T-helper 2 cell treated with Interferon-gamma antibody and Interleukin-4, amounts not matched to agents 5 μg/mL and 100 μg/mL, for 36 hours (primary cell): ENCODE data around the gene TBC1D3B.
"Not testable (repeated sequence)": the region's sequence is repeated elsewhere in the genome, so short reads cannot be mapped to it uniquely, and the experiment has no call there.

Experiments
- DNase-seq: peaks from one replicate; pipeline ENCODE4 v3.0.0; 2021; ENCODE audit warnings: low spot score
- H3K27ac Mint-ChIP-seq: one replicate; pipeline ENCODE4 v1.8.0; 2021; ENCODE audit warnings: mild to moderate bottlenecking, mixed read lengths
- H3K27me3 Mint-ChIP-seq: one replicate; pipeline ENCODE4 v1.8.0; 2021; ENCODE audit warnings: low read depth, mixed read lengths
- H3K36me3 Mint-ChIP-seq: one replicate; pipeline ENCODE4 v1.8.0; 2021; ENCODE audit warnings: low read depth, mixed read lengths
- H3K4me1 Mint-ChIP-seq: one replicate; pipeline ENCODE4 v1.8.0; 2021; ENCODE audit warnings: low read depth, mixed read lengths
- H3K4me3 Mint-ChIP-seq: one replicate; pipeline ENCODE4 v1.8.0; 2022; ENCODE audit warnings: mild to moderate bottlenecking, moderate library complexity, mixed read lengths
- H3K9me3 Mint-ChIP-seq: one replicate; pipeline ENCODE4 v1.8.0; 2021; ENCODE audit warnings: mixed read lengths

The TBC1D3B gene

DNA sequence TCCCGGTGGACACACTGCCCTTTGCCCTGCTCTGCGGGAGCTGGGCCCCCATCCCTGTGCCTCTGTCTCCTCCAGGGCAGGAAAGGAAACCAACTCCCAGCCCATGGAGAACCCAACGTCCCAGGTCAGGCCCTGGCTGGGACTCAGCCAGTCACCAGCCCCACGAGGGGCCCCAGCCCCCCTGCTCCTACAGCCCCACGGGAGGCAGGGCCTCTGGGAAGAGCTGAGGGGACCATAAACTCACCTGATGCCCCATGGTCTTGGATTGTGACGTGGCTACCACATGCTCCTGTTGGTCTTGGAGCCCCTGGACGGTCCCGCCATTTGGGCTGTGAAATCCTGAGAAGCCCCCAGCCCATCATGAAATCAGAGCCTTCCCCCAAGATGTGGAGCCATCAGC is 7.6 kb downstream of the TBC1D3B start:
- H3K36me3 Mint-ChIP-seq, H3K4me3 Mint-ChIP-seq, H3K9me3 Mint-ChIP-seq, DNase-seq, H3K4me1 Mint-ChIP-seq, H3K27ac Mint-ChIP-seq, H3K27me3 Mint-ChIP-seq: not testable (repeated sequence)

DNA sequence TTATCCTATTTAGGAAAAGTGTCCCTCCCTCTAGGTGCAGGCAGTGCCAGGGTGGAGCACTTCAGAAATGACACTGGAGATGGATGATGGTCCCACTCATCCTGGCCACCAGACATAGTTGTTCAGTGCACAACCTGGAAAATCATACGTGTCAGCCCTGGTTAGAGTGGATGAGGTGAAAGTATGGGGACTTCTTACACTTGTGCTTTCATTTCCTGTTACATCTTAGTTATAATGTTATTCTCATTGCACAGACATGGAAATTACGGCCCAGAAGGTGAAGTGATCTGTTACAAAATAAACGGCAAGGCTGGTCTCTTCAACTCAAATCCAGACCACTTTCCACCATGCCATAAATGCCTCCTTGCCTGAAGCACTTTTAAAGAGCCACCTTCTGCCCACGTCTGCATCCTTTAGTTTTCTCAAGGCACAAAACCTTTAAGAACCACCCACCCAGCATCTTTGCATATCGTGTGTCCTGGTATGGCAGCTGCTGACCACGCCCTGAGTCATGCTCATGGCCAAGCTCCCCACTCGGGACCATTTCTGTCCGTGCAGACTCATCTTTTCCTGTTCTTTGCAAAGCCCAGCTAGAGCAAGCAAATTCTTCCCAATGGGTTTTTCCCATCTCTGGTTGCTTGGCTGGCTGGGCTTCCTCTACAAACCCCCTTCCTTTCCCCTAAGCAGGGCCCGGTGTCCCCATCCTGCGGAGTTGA is 22.4 kb downstream of the TBC1D3B start:
- H3K4me1 Mint-ChIP-seq = peaks cover under 1% of the 10 kb centered on the region
- H3K27me3 Mint-ChIP-seq = peaks cover 27% of the 10 kb centered on the region
- H3K9me3 Mint-ChIP-seq = no peaks in the 10 kb centered on the region
- H3K27ac Mint-ChIP-seq = no peak overlapping the region
- no peaks in the 10 kb centered on the region for H3K36me3 Mint-ChIP-seq
- DNase-seq = no peak
- H3K4me3 Mint-ChIP-seq = no peak overlapping the region

DNA sequence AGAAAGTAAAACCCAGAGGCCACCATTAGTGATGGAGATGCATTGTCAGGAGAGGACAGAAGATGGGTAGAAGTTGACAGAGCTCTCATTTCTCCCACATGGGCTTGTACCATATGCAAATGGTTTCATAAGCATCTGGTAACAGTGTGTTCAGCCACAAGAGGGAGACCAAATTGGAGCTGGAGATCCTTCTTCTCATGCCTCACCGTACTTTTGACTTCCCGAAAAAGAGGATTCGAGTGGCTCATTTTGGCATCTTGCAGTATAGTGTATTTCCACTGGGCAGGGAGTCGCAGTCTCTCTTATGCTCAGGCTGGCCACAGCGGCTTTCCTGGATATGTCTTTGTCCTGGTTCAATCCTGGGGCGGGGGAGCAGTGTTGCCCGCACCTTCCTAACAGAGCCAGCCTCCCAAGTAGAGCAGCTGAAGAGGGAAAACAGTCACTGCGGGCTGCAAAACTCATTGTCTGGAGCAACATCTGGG is 23.8 kb downstream of the TBC1D3B start:
- peaks cover 35% of the 10 kb centered on the region for H3K27me3 Mint-ChIP-seq
- H3K4me1 Mint-ChIP-seq = peaks cover 3% of the 10 kb centered on the region
- H3K4me3 Mint-ChIP-seq = no peak overlapping the region
- no peaks in the 10 kb centered on the region for H3K9me3 Mint-ChIP-seq
- no peaks in the 10 kb centered on the region for H3K36me3 Mint-ChIP-seq
- DNase-seq = no peak
- no peak overlapping the region for H3K27ac Mint-ChIP-seq

DNA sequence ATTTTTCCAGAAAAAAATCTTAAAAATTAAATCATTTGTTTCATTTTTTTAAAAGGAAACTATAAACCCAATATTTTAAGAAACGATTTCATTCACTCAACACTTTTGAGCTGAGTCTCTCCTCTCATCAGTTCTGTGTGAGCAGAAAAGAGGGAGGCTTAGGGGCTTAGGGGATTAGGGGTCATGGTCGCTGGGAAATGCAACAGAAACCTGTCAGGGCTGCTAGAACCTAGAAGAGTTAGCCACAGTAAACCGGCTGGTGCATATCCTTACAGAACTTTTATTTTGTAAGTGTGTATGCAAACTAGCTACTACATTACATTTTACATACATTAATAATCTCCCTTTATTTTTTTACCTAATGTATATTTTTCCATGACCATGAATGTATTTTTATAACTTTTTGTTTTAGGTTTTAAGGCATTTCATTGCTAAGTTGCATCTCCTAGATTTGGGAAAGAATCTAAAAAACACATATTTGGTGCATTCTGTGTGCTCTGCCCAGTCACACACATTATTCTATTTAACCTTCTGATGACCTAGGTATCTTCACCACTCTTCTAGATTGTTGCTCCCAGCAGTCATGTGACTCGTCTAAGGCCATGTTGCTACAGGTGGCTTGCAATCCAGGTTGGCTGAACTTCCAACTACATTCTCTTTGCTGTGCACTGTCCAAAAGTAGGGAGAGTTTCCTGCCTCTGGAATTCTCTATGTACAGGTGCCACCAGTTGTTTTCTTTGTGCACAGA is 24.4 kb downstream of the TBC1D3B start:
- Mint-ChIP-seq H3K4me3 (no peak overlapping the region), H3K4me1 (peaks cover 3% of the 10 kb centered on the region), H3K27me3 (peaks cover 37% of the 10 kb centered on the region), H3K27ac (no peak overlapping the region), H3K36me3 (no peaks in the 10 kb centered on the region), H3K9me3 (no peaks in the 10 kb centered on the region)
- no peak for DNase-seq

DNA sequence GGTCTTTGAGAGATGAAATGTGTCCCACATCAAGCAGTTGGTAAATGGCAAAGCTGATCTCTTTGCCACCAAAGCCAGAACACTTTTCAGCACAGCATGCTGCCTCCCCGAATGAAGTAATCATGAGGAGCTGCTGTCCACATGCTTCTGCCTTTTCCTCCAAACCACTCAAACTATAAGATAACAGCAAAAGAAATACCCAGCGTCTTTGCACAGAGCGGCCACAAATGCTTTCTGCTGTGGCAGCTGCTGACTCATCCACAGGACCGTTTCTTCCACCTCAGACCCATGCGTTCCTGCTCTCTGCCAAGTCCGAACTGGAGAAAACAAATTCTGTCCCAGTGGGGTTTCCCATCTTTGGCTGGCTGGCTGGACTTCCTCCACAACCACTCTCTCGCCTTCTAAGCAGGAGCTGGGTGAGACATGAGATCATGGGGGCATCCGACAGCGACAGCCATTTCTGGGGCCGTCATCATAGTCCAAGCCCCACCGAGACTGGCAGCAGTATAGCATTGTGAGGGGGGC is 27.1 kb downstream of the TBC1D3B start:
- H3K36me3 Mint-ChIP-seq = no peaks in the 10 kb centered on the region
- no peak for DNase-seq
- peaks cover 3% of the 10 kb centered on the region for H3K4me1 Mint-ChIP-seq
- peaks cover 33% of the 10 kb centered on the region for H3K27me3 Mint-ChIP-seq
- H3K9me3 Mint-ChIP-seq = no peaks in the 10 kb centered on the region
- no peak overlapping the region for H3K4me3 Mint-ChIP-seq
- no peak overlapping the region for H3K27ac Mint-ChIP-seq

DNA sequence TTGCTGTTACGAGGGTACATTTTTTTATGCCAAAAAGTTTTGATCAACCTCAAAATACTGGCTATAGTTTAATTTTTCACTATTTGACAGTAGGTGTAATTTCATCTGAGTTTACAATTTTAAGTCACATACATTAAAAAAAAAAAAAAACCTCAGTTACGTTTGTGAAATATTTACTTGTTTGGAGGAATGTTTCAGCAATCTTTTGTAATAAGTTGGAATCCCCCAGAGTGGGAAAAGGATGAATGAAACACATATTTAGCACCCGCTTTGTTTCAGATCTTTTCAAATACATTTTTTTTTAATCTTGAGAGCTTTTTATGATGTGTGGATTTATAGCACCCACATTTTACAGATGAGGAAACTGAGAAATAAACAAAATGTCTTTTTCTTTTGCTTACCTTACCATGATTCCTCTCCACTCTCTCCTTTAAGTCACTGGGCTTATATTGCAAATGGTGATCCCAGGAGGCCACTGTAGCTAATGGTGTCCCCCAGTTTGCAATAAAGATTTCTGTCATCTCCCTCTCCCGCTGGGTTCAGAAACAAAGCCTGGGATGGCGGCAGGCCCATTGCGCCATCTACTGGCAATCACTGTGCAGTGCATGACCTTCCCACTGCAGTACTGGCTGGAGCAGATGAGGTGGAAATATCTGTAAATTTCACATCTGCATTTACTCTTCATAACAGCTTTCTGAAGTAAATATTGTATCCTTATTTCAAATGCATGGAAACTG is 27.7 kb downstream of the TBC1D3B start:
- H3K27me3 Mint-ChIP-seq = peaks cover 26% of the 10 kb centered on the region
- peaks cover 3% of the 10 kb centered on the region for H3K4me1 Mint-ChIP-seq
- H3K9me3 Mint-ChIP-seq = no peaks in the 10 kb centered on the region
- no peak overlapping the region for H3K27ac Mint-ChIP-seq
- no peak overlapping the region for H3K4me3 Mint-ChIP-seq
- DNase-seq = peak; percentile 46
- H3K36me3 Mint-ChIP-seq = no peaks in the 10 kb centered on the region

DNA sequence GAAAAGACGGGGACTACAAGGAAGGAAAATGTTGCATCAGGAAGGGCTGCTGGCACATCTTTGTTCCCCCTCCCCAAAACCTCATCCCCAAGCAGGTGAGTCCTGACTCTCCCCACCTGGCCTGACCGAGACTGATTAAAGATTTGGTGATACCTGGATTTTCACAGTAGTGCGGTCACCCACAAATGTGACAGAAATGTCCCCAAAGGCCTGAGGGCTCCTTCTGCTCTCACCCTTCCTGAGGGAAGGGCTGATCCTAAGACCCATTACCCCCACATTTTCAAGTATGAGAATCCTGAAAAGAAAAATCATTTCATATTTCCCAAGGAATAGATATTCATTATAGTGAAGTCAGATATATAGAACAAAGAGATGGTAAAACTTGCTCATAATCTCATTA is 28.8 kb downstream of the TBC1D3B start:
- Mint-ChIP-seq H3K27ac (no peak overlapping the region), H3K27me3 (peaks cover 29% of the 10 kb centered on the region), H3K4me3 (no peak overlapping the region), H3K9me3 (no peaks in the 10 kb centered on the region), H3K36me3 (no peaks in the 10 kb centered on the region), H3K4me1 (peaks cover 3% of the 10 kb centered on the region)
- no peak for DNase-seq

DNA sequence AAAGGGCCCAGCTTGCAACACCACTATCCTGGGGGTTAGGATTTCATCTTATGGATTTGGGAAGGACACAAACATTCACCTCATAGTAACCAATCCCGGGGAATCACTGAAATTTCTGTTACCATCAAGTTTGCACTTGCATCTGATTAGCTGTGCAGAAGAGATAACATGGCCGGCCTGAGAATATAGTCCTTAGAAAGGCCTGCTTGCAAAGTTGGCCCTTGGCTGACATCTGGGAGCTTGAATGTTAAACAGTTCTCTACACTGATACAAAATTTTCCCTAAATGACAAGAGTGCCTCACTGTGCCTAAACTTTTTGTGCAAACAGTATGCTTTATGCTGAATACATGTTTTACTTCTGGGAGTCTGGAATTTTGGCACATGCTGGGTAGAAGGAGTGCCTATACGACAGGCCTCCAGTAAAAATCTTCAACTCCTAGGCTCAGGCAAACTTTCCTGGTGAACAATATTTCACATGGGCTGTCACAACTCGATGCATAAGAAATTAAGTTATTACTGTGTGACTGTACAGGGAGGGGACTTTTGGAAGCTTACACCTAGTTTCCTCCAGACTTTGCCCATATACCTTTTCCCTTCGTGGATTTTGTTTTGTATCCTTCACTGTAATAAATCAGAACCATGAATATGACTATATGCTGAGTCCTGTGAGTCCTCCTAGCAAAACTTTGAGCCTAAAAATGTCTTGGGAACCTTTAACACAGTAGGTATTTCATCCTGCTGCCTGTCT is 31.3 kb downstream of the TBC1D3B start:
- no peak for DNase-seq
- no peak overlapping the region for H3K27ac Mint-ChIP-seq
- H3K9me3 Mint-ChIP-seq = no peaks in the 10 kb centered on the region
- H3K27me3 Mint-ChIP-seq = peaks cover 25% of the 10 kb centered on the region
- no peaks in the 10 kb centered on the region for H3K36me3 Mint-ChIP-seq
- H3K4me1 Mint-ChIP-seq = peaks cover 3% of the 10 kb centered on the region
- no peak overlapping the region for H3K4me3 Mint-ChIP-seq

DNA sequence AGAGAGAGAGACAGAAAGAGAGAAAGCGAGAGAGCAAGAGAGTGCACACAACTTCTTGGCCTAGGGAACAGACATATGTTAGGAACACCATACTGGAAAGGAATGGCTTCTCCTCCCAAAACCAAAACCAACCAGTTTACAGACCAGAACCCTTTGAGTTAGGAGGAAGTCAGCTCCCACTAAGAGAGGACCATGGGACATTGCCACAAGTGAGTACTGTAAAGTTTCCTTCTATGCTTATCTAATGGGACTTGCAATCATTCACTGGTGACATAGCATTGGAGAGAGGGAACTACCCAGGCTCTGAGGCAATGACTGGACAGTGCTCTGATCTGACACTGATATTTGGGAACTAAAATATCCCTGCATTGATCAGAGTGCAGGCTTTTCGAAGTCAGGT is 32.4 kb downstream of the TBC1D3B start:
- H3K4me3 Mint-ChIP-seq = no peak overlapping the region
- H3K27ac Mint-ChIP-seq = no peak overlapping the region
- H3K9me3 Mint-ChIP-seq = no peaks in the 10 kb centered on the region
- peaks cover 2% of the 10 kb centered on the region for H3K4me1 Mint-ChIP-seq
- no peaks in the 10 kb centered on the region for H3K36me3 Mint-ChIP-seq
- DNase-seq = no peak
- H3K27me3 Mint-ChIP-seq = peaks cover 15% of the 10 kb centered on the region

DNA sequence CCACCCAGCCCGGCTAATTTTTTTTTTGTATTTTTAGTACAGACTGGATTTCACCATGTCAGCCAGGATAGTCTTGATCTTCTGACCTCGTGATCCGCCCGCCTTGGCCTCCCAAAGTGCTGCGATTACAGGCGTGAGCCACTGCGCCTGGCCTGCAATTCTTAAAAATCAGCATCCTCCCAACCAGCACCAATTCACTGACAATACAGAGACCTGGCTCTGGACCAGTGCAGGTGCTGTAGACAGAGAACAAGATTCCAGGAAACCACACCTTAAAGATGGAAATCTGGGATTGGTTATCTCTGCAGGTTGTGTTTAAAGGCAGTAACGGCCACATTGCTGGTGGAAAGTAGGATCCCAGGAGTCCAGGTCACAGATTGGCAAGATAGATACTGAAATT is 33.6 kb downstream of the TBC1D3B start:
- H3K27ac Mint-ChIP-seq = no peak overlapping the region
- DNase-seq = no peak
- peaks cover 9% of the 10 kb centered on the region for H3K27me3 Mint-ChIP-seq
- no peak overlapping the region for H3K4me3 Mint-ChIP-seq
- no peaks in the 10 kb centered on the region for H3K36me3 Mint-ChIP-seq
- H3K9me3 Mint-ChIP-seq = no peaks in the 10 kb centered on the region
- H3K4me1 Mint-ChIP-seq = no peaks in the 10 kb centered on the region

DNA sequence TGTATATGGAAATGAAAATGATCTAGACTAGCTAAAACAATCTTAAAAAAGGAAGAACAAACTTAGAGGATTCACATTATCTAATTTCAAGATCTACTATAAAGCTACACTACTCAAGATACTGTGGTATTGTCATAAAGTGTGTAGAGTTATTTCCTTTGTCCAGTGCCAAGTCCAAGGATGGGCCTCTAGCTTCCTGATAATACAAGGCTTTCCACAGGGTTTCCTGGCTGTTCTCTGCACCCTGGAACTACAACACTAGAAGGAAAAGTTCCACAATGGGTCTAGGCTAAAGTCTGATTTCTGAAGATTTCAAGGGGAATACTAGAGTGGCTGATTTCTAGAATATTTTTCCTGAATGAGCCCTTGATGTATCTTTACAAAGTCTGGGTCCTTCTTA is 34.2 kb downstream of the TBC1D3B start:
- H3K4me3 Mint-ChIP-seq = no peak overlapping the region
- H3K27ac Mint-ChIP-seq = no peak overlapping the region
- H3K27me3 Mint-ChIP-seq = peaks cover 9% of the 10 kb centered on the region
- H3K4me1 Mint-ChIP-seq = no peaks in the 10 kb centered on the region
- H3K36me3 Mint-ChIP-seq = no peaks in the 10 kb centered on the region
- no peaks in the 10 kb centered on the region for H3K9me3 Mint-ChIP-seq
- DNase-seq = no peak

DNA sequence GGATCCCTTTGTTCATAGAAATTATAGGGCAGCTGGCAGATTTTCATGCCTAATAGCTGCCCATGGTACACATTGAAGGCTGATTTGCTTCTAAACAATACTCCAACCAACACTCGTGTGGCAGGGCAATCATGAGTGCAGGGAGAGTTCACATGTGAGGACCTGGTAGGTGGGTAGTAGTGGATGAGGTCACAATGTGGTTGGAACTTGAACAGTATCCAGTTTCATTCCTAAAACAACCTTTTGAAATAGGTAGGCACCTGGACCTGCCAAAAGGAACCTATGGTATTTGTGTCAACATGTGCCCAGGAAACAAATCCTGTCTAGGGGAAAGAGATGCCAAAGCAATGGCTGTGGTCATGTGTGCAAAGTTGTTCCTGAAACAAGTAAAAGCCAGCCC is 40.0 kb downstream of the TBC1D3B start:
- Mint-ChIP-seq H3K4me3 (no peak overlapping the region), H3K9me3 (no peaks in the 10 kb centered on the region), H3K36me3 (no peaks in the 10 kb centered on the region), H3K27ac (no peak overlapping the region), H3K4me1 (no peaks in the 10 kb centered on the region), H3K27me3 (peaks cover 13% of the 10 kb centered on the region)
- DNase-seq = no peak

DNA sequence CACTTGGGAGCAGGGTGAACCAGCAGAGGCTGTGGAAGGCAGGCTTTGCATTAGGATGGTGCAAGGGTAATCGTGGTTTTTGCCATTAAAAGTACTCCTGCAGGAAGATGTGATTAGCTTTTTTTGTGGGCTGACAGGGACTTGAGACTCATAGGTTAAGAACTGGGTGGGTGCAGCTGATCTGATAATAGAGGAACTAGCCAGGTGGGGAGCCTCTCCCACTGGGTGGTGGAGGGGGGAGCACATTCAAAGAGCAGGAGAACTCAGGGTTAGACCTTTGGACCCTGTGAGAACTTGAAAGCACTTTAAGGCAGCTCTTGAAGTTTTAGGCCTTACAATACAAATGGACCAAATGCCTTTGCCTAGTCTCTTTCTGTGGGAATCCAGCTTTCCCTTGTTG is 40.4 kb downstream of the TBC1D3B start:
- Mint-ChIP-seq H3K4me1 (no peaks in the 10 kb centered on the region), H3K9me3 (no peaks in the 10 kb centered on the region), H3K27me3 (peaks cover 15% of the 10 kb centered on the region), H3K27ac (no peak overlapping the region), H3K36me3 (no peaks in the 10 kb centered on the region), H3K4me3 (no peak overlapping the region)
- no peak for DNase-seq
